ENCODE results near the gene CDCP1.

DNA sequence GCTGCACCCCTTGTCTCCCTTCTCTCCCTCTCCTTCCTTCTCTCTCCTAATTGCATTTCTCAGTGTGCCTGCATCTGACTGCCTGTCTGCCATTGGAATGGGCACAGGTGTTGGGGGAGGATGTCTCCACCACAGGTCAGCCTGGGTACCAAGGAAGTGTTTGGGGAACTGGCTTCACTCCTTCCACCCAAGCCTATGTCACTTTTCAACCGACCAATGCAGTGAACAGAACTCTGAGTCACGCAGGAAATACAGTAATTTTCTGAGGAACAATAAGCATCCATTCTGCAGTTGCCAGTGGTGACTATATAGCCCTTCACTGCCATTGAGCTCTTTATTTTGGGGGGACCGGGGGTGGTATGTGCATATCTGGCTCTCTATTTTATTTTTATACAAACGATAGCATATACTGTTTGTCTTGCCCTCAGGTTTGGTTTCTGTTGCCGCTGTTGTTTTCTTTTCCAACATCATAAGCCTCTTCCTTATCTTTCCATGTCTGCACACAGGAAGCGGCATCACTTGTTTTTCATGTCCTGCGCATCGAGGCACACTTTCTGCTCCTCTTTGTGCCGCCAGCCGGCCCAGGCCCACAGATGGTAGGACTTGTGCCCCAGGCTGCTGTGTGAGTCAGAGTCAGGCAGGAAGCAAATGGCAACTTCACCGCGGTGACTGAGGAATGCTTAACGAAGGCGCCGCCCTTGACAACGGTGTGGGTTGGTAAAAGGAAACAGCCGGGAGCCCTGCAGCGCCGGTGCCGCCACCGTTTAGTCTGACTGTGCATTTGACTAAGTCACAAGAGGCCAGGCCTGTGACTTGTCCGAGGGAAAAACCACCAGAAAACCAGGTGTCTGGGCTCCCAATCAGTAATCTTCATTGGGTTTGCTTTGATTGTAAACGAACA is 21.1 kb upstream of the CDCP1 start:
- TF ChIP-seq, protein P1, sequence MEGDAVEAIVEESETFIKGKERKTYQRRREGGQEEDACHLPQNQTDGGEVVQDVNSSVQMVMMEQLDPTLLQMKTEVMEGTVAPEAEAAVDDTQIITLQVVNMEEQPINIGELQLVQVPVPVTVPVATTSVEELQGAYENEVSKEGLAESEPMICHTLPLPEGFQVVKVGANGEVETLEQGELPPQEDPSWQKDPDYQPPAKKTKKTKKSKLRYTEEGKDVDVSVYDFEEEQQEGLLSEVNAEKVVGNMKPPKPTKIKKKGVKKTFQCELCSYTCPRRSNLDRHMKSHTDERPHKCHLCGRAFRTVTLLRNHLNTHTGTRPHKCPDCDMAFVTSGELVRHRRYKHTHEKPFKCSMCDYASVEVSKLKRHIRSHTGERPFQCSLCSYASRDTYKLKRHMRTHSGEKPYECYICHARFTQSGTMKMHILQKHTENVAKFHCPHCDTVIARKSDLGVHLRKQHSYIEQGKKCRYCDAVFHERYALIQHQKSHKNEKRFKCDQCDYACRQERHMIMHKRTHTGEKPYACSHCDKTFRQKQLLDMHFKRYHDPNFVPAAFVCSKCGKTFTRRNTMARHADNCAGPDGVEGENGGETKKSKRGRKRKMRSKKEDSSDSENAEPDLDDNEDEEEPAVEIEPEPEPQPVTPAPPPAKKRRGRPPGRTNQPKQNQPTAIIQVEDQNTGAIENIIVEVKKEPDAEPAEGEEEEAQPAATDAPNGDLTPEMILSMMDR (IDR thresholded peaks at IDR 0.05; ENCODE audit: low read length), result no peak
- no peak for TF ChIP-seq EZH2 (optimal IDR thresholded peaks at IDR 0.05; ENCODE audit: low read depth, low read length)
- no peak for TF ChIP-seq EZH2phosphoT487 (IDR thresholded peaks at IDR 0.05; ENCODE audit: low read length)

All from MM.1S (cell line).